PC-3 (cell line): ENCODE data around the gene PVRIG. TPM values are rescaled to one million over a fixed set of nuclear protein-coding genes. Genes with fewer than 3 reads are reported as not detected.

Source experiments
- ATAC-seq: fragments of 200-7000 bp; cut with Tn5 transposase; 2 replicates; pipeline ENCODE4 v1.9.1; 2020; ENCODE audit warnings: mild to moderate bottlenecking, moderate library complexity
- BruUV-seq: library from RNA; stranded (reverse); fragments of 400-500 nt; replicated peaks from 2 replicates; lab custom pipeline; 2021; lab: Mats Ljungman, UMichigan
- CTCF ChIA-PET: fragments of 300-600 bp; sonication (Branson Sonifier 250); formaldehyde crosslinking; loops from one replicate; lab custom pipeline; 2022; ENCODE audit warnings: antibody characterized with exemption; lab: Charles Lee
- POLR2A ChIA-PET: fragments of 300-600 bp; sonication (Branson Sonifier 250); formaldehyde crosslinking; loops from one replicate; lab custom pipeline; 2022; ENCODE audit warnings: antibody characterized with exemption; ENCODE audit not compliant: unreplicated experiment; lab: Charles Lee
- DNase-seq: peaks from one replicate; pipeline ENCODE4 v3.0.0-alpha.2; 2015
- H2AFZ ChIP-seq: fragments of 300-600 bp; sonication (generic); 2 replicates; pipeline ENCODE4 v1.6.0; 2016; ENCODE audit warnings: antibody characterized with exemption, low read length
- H3F3A ChIP-seq: fragments of 300-600 bp; sonication (generic); one replicate; pipeline ENCODE4 v1.6.0; 2017; ENCODE audit warnings: antibody characterized with exemption, low read length, control low read depth, mild to moderate bottlenecking; ENCODE audit not compliant: unreplicated experiment
- H3K27ac ChIP-seq: fragments of 300-600 bp; sonication (generic); 2 replicates; pipeline ENCODE4 v1.5.1; 2016; ENCODE audit warnings: mild to moderate bottlenecking, low read length
- H3K27me3 ChIP-seq: fragments of 300-600 bp; sonication (generic); 2 replicates; pipeline ENCODE4 v1.6.1; 2016; ENCODE audit warnings: low read length, mixed read lengths
- H3K36me3 ChIP-seq: fragments of 300-600 bp; sonication (generic); 2 replicates; pipeline ENCODE4 v1.6.1; 2016; ENCODE audit warnings: low read depth, mixed run types, low read length, mixed read lengths
- H3K4me1 ChIP-seq: fragments of 300-600 bp; sonication (generic); 2 replicates; pipeline ENCODE4 v1.5.1; 2016; ENCODE audit warnings: low read length; ENCODE audit not compliant: insufficient read depth
- H3K4me2 ChIP-seq: fragments of 300-600 bp; sonication (generic); 2 replicates; pipeline ENCODE4 v1.6.0; 2016; ENCODE audit warnings: low read length
- H3K4me3 ChIP-seq: fragments of 300-600 bp; sonication (generic); 2 replicates; pipeline ENCODE4 v1.5.1; 2016; ENCODE audit warnings: mild to moderate bottlenecking, low read length, mixed read lengths
- H3K79me2 ChIP-seq: fragments of 300-600 bp; sonication (generic); 2 replicates; pipeline ENCODE4 v1.6.1; 2017; ENCODE audit warnings: low read length, mixed read lengths
- H3K9ac ChIP-seq: fragments of 300-600 bp; sonication (generic); 2 replicates; pipeline ENCODE4 v1.6.0; 2016; ENCODE audit warnings: mild to moderate bottlenecking, low read length
- H3K9me2 ChIP-seq: fragments of 300-600 bp; sonication (generic); replicated peaks from 2 replicates; pipeline ENCODE4 v1.6.1; 2016; ENCODE audit warnings: mixed run types, low read length, mixed read lengths
- H3K9me3 ChIP-seq: fragments of 300-600 bp; sonication (generic); 2 replicates; pipeline ENCODE4 v1.6.1; 2016; ENCODE audit warnings: low read length, mixed read lengths
- H4K20me1 ChIP-seq: fragments of 300-600 bp; sonication (generic); 2 replicates; pipeline ENCODE4 v1.6.1; 2016; ENCODE audit warnings: low read length, mixed read lengths
- EZH2 ChIP-seq: fragments of 300-600 bp; sonication (generic); IDR thresholded peaks from one replicate; pipeline ENCODE4 v1.6.1; 2017; ENCODE audit warnings: antibody characterized with exemption, mild to moderate bottlenecking, low read length; ENCODE audit not compliant: unreplicated experiment
- EZH2phosphoT487 ChIP-seq: fragments of 300-600 bp; sonication (generic); IDR thresholded peaks from 2 replicates; pipeline ENCODE4 v1.6.1; 2018; ENCODE audit warnings: mild to moderate bottlenecking, antibody characterized with exemption, low read length, borderline replicate concordance
- intact Hi-C: fragments of 100-400 bp; cut with micrococcal nuclease; formaldehyde crosslinking; loops from 2 replicates; pipeline ENCODE4 v1.9.0; 2023
- total RNA-seq: library from RNA; depleted of rRNA; stranded (reverse); fragments of >200 nt; gene quantifications from 2 replicates; pipeline ENCODE4 v1.2.3, GENCODE V29; 2014
- TF ChIP-seq, protein P1 (sequence below): fragments of 300-600 bp; sonication (generic); conservative IDR thresholded peaks from 2 replicates; pipeline ENCODE4 v1.5.1; 2017; ENCODE audit warnings: antibody characterized with exemption, low read depth, mild to moderate bottlenecking, low read length

PVRIG gene
- total RNA-seq, 1 experiment from 2014 or later, result not detected

DNA sequence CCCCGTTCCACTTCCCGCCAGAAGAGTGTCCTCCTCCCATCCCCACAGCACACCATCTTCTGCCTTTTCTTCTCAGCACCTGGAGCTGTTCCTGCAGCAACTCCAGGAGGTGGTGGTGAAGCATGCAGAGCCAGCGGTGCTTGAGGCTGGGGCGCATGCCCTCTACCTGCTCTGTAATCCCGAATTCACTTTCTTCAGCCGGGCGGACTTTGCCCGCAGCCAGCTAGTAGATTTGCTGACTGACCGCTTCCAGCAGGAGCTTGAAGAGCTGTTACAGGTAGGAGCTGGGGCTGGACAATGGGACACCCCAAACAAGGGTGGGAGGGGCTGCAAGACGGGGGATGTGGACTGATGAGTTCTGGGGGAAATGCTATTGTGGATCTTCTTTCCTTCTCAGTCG is 19.1 kb upstream of the PVRIG start:
- H2AFZ ChIP-seq, result no peak overlapping the region
- no TSS peak for BruUV-seq
- no peak overlapping the region for H3K27ac ChIP-seq
- DNase-seq, result no peak
- H3K36me3 ChIP-seq, result no peaks in the 10 kb centered on the region
- H4K20me1 ChIP-seq, result no peaks in the 10 kb centered on the region
- H3K9me3 ChIP-seq, result no peaks in the 10 kb centered on the region
- intact Hi-C loops, result no loop called here
- no peak overlapping the region for H3K9ac ChIP-seq
- no peak overlapping the region for H3K4me2 ChIP-seq
- H3K27me3 ChIP-seq, result peaks cover 27% of the 10 kb centered on the region
- no peaks in the 10 kb centered on the region for H3F3A ChIP-seq
- CTCF ChIA-PET, result no interaction called here
- H3K79me2 ChIP-seq, result no peaks in the 10 kb centered on the region
- POLR2A ChIA-PET, result no interaction called here
- no peak for TF ChIP-seq EZH2
- TF ChIP-seq, protein P1, sequence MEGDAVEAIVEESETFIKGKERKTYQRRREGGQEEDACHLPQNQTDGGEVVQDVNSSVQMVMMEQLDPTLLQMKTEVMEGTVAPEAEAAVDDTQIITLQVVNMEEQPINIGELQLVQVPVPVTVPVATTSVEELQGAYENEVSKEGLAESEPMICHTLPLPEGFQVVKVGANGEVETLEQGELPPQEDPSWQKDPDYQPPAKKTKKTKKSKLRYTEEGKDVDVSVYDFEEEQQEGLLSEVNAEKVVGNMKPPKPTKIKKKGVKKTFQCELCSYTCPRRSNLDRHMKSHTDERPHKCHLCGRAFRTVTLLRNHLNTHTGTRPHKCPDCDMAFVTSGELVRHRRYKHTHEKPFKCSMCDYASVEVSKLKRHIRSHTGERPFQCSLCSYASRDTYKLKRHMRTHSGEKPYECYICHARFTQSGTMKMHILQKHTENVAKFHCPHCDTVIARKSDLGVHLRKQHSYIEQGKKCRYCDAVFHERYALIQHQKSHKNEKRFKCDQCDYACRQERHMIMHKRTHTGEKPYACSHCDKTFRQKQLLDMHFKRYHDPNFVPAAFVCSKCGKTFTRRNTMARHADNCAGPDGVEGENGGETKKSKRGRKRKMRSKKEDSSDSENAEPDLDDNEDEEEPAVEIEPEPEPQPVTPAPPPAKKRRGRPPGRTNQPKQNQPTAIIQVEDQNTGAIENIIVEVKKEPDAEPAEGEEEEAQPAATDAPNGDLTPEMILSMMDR, result no peak
- no peak for TF ChIP-seq EZH2phosphoT487
- H3K4me3 ChIP-seq, result no peak overlapping the region
- H3K4me1 ChIP-seq, result no peaks in the 10 kb centered on the region
- no peaks in the 10 kb centered on the region for H3K9me2 ChIP-seq
- no peak for ATAC-seq

DNA sequence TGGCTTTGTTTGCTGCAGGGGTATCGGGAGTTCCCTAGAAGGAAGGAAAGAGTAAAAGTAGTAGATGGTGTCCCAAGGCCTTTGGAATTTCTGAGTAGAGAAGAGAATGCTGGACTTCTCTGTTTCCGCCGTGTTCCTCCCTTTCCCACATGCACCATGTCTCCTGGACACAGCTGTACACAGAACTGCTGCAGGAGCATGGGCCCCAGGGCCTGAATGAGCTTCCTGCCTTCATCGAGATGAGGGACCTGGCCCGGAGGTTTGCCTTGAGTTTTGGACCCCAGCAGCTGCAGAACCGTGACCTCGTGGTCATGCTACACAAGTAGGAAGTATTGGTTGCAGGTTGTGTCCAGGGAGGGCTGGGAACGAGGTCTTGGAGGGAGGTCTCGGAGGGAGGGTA is 15.3 kb upstream of the PVRIG start:
- Histone ChIP-seq H3K4me1 (no peaks in the 10 kb centered on the region), H3K9me3 (no peaks in the 10 kb centered on the region), H3K27ac (no peak overlapping the region), H3K9me2 (no peaks in the 10 kb centered on the region), H3K9ac (no peak overlapping the region), H3K27me3 (peaks cover 19% of the 10 kb centered on the region), H3F3A (no peaks in the 10 kb centered on the region), H3K4me3 (no peak overlapping the region), H3K36me3 (no peaks in the 10 kb centered on the region), H4K20me1 (no peaks in the 10 kb centered on the region), H3K4me2 (no peak overlapping the region), H3K79me2 (no peaks in the 10 kb centered on the region), H2AFZ (no peak overlapping the region)
- BruUV-seq, result no TSS peak
- no peak for ATAC-seq
- intact Hi-C loops, result no loop called here
- CTCF ChIA-PET, result no interaction called here
- POLR2A ChIA-PET, result no interaction called here
- no peak for TF ChIP-seq EZH2phosphoT487
- no peak for DNase-seq

DNA sequence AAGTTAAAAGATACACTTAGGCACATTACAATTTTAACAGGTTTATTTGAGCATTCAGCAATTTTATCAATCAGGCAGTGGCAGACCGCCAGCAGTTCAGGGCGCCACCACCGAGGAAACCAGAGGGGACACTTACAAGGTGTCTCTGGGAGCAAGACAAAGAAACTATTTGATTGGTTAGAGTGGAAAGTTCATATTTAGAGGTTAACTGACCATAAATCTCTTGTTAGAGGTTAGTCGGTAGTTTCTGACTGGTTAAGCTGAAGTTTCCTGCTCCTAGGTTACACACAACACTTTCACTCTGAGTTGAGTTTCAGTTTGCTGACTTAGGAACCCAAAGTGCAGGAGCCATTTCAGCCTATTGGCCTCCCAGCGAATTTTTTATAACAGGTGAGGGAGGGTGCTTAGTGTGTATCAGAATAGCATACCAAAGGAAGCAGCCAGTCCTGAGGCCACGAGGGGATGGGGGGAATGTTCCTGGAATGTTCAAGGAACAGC is 10.8 kb upstream of the PVRIG start:
- BruUV-seq, result no TSS peak
- Histone ChIP-seq H3K36me3 (no peaks in the 10 kb centered on the region), H3K4me3 (no peak overlapping the region), H3K4me2 (no peak overlapping the region), H3K4me1 (0 out of 2 replicates have a peak, but pooled peaks cover 7% of the 10 kb centered on the region), H3F3A (no peaks in the 10 kb centered on the region), H3K9me2 (no peaks in the 10 kb centered on the region), H4K20me1 (no peaks in the 10 kb centered on the region), H3K27me3 (no peaks in the 10 kb centered on the region), H2AFZ (no peak overlapping the region), H3K27ac (no peak overlapping the region), H3K9ac (no peak overlapping the region), H3K79me2 (no peaks in the 10 kb centered on the region), H3K9me3 (no peaks in the 10 kb centered on the region)
- intact Hi-C loops, result no loop called here
- ATAC-seq (no peak), DNase-seq (no peak)
- CTCF ChIA-PET, result no interaction called here
- POLR2A ChIA-PET, result no interaction called here
- TF ChIP-seq EZH2, result no peak
- no peak for TF ChIP-seq EZH2phosphoT487
- TF ChIP-seq, protein P1, result no peak
